Kasumi-1 (cell line): ENCODE results near the gene TMEM163.
A peak's percentile ranks its signal among the peaks of the same experiment; 100 is the strongest.

Experiments used
- DNase-seq, 2 experiments: peaks; one replicate each; lab custom pipeline; 2025; lab: John Stamatoyannopoulos, UW

TMEM163 gene

GRCh38 chr2:134435936-134436335, 282.9 kb downstream of the TMEM163 start:
- DNase-seq: no peak

DNA sequence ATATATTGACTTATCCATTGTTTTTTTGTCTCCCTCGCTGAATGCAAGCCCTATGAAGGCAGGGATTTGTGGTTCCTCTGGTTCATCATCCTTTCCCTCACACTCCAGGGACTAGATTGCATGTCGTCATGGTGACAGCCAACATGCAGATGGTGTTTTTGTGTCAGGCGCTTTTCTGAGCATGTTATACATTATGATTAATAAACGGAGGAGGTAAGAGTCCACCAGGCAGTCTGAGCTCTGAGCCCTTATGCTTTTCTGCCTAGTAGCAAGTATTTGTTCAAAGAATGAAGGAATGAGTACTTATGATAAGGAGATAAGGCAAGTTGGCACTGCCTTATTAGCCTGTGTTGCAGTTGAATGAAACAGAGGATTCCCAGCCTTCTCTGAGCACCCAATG, 283.3 kb downstream of the TMEM163 start:
- DNase-seq: no peak

- DNase-seq: no peak
These were observed 284.8 kb downstream of the TMEM163 start for GRCh38 chr2:134433979-134434378.

GRCh38 chr2:134433469-134433868, 285.3 kb downstream of the TMEM163 start:
- no peak for DNase-seq

GRCh38 chr2:134432435-134432883, 286.3 kb downstream of the TMEM163 start:
- no peak for DNase-seq

- no peak for DNase-seq
These were observed 286.9 kb downstream of the TMEM163 start for GRCh38 chr2:134431838-134432434.

DNA sequence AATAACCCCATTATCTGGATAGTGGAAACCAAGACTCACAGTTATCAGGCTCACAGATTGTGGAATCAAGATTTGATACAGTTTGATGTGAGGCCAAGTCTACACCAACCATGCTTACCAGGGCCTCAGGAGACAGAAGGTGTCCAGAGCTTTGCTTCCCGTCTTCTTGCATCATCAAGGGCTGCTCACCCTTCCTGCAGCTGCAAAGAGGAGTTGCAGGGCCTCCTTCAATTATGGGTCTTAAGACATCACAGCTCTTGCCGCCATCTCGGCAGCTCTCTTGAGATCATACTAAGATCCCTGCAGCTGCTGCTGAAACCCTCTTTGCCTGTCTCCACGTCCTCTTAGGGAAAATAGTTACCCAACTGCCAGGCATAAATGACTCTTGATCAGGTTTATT, 288.9 kb downstream of the TMEM163 start:
- DNase-seq: no peak

- DNase-seq: no peak
These were observed 292.1 kb downstream of the TMEM163 start for GRCh38 chr2:134426721-134427120.

GRCh38 chr2:134425724-134426496, 292.9 kb downstream of the TMEM163 start:
- no peak for DNase-seq

GRCh38 chr2:134421556-134422328, 297.1 kb downstream of the TMEM163 start:
- DNase-seq: no peak

GRCh38 chr2:134420920-134421319, 297.9 kb downstream of the TMEM163 start:
- DNase-seq: no peak

DNA sequence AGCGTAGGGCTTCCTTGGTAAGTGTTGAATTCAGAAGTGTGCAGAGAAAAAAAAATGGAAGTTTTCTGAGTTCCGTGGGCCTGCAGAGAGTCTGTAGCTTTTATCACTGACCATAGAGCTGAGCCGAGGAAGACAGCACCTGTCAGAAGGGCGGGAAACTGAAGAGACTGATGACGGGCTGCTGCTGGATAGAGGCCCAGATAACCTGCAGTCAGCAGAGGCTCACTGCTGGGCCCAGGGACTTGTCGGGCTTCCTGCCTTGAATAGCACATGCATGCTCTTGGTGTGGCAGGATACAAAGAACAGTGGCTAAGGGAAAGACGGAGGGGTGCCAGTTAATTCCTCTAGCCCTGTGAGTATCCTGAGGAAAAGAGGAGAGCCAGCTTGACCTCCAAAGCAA, 298.5 kb downstream of the TMEM163 start:
- no peak for DNase-seq

DNA sequence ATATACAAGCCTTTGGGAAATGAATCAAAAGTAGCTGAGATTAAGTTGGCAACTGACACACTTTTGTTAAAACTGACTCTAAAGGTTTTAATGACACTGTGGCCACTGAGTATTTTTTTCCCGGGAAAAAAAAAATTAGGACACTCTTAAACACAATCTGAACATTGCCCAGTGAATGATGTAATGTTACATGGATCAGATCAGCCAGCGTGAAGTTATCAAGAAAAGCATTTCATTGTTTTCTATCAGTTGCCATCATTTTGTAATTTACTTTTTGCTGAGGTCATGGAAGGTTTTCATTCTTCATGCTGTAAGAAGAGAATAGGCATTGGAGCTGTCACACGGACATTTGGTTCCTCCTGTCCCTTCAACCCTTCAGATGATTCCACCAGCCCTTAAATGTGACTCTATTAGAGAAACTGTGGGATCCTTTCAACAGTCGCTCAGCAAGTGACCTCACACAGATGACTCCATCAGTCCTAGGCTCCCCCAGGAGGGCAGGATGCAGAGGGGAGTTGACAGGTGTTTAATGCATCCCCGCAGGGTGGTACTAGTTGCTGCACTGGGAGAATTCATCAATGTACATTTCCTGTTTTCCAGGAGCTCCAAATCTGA, 300.7 kb downstream of the TMEM163 start:
- DNase-seq: no peak

- DNase-seq: no peak
These were observed 302.2 kb downstream of the TMEM163 start for GRCh38 chr2:134416637-134417036.

DNA sequence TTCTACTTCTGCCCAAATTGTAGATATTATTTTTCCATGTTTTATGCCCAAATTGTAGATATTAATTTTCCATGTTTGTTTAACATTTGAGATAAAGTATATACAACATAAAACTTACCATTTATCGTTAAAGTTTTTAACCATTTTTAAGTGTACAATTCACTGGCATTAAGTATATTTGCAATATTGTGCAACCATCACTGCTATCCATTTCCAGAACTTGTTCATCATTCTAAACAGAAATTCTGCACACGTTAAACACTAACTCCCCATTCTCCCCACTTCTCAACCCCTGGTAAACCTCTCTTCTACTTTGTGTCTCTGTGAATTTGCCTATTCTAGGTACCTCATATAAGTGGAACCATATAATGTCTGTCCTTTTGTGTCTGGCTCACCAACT, 302.8 kb downstream of the TMEM163 start:
- no peak for DNase-seq

GRCh38 chr2:134413912-134414311, 304.9 kb downstream of the TMEM163 start:
- DNase-seq: no peak

GRCh38 chr2:134413430-134413829, 305.4 kb downstream of the TMEM163 start:
- no peak for DNase-seq

- DNase-seq: no peak
These were observed 306.2 kb downstream of the TMEM163 start for GRCh38 chr2:134412639-134412999.

- peak; percentile 95 to 96 for DNase-seq
These were observed 306.8 kb downstream of the TMEM163 start for GRCh38 chr2:134411828-134412638.

DNA sequence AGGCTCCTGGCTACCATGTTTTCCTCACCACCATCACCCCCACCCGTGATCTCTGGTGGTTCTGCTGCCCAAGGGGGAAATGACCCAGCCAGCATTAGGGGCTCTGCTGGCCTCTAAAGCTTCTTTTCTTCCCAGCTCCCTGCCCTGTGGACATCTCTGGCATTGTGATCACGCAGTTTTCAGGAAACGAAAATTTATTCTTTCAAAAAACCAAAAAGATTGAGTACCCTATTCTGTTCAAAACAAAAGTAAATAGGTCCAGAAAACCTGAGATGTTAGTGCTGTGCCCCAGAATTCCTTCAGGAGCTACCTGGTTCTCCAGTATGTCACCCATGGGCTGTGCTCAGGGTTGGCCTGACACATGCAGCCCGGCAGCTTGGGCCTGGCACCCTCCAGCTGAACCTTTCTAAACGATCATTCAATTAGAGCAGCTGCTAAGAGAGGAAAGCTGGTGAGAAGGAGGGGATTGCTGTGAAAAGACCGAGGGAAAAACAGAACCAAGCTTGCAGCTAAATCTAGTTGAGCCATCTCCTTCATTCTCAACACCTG, 307.4 kb downstream of the TMEM163 start:
- DNase-seq: no peak

DNA sequence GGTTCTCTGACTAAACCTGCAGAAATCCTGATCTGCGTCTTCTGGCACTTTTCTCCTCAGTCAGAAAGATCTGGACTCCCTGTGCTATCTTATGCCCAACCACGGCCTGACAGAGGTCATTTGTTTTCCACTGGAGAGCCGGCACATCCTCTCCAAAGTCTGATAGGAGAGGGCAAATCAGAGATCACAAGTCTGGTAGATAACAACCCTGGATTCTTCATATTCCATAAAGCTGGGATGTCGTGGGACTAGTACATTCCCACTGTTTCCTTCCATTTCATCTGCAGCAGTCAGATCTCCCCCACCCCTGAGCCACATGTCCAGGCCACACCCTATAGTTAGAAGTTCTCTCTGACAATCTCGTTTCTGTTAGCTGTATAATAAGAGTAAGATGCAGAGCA, 308.0 kb downstream of the TMEM163 start:
- no peak for DNase-seq
